ENCODE measurements around the gene GUCA2A. TPM values are rescaled to one million over a fixed set of nuclear protein-coding genes. Genes with fewer than 3 reads are reported as not detected.
A peak's percentile ranks its signal among the peaks of the same experiment; 100 is the strongest.

GUCA2A gene
- total RNA-seq, 1 experiment from 2014 or later: not detected

DNA sequence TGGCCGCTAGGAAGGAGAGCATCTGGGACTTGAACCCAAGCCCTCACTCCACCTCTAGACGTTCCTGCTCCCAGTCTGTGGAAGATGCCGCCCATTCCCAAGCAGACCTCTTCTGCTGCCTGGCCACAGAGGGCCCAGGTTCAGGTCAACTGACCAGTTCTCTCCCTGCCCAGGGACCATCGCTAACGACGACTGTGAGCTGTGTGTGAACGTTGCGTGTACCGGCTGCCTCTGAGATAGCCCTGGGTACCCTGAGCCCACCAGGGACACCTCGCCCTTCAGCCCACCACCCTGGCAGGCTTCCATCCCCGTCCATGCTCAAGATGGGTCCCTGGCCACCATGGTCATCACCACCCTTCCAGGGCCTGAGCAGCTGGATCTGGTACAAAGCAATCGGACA, 9.2 kb downstream of the GUCA2A start:
- DNase-seq (ENCODE audit: low read depth): no peak

- no peak for DNase-seq (ENCODE audit: low read depth)
Measured at GRCh38 chr1:42154685-42155084, 9.9 kb downstream of the GUCA2A start.

DNA sequence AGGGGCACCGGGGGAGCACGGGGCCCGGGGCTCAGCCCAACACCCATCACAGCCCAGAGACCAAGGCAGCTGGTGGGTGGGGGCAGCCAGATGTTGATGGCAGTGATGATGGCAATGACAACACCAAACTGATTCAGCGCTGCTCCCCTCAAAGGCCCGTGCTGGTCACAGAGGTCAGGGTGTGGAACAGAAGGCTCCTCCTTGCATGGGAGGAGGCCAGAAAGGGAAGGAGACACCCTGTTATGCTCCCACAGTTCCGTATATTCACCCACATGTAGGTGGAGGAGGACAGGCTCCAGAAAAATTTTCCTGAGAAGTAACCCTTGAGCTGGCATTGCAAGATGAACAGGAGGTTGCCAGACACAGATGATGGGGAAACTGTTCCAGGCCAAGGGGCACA, 10.9 kb downstream of the GUCA2A start:
- DNase-seq (ENCODE audit: low read depth): no peak

DNA sequence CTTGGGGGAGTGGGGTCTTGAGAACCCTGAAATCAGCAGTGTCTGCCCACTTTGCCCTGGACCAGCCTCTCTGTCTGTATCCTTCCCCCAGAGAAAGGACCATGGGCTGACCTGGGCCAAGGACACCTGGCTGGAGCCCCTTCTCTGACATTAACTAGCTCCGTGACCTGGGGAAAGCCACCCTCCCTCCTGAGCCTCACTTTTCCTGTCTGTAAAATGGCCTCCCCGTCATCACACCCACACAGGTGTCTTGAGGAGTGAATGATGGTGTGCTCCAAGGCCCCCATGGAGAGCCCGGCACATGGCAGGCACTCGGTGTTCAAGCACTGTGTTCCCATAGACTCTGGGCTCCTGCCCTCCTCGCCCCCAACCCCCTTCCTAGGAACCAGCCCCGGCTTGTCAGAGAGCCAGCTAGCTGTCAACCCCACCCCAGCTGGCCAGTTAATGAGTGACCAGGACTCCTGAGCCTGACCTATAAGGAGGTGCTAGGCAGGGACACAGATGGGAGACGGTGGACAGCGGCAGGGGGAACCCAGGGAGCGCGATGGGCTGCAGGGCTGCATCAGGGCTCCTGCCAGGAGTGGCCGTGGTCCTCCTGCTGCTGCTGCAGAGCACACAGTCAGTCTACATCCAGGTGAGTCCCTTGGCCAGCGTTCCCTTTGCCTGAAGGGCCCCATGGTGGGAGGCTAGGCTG, 11.5 kb downstream of the GUCA2A start, which contains the start of gene GUCA2B:
Gene GUCA2B (plus strand): TSS at position 504 of the 694 bp plus-strand sequence. CDS start 41 bp downstream, at position 545.
- DNase-seq (ENCODE audit: low read depth): no peak

GRCh38 chr1:42152119-42152518, 12.4 kb downstream of the GUCA2A start:
- DNase-seq (ENCODE audit: low read depth): no peak

- DNase-seq (ENCODE audit: low read depth): no peak
Measured at GRCh38 chr1:42150651-42151050, 13.9 kb downstream of the GUCA2A start.

GRCh38 chr1:42148166-42148565, 16.4 kb downstream of the GUCA2A start:
- DNase-seq (ENCODE audit: low read depth): no peak

- DNase-seq (ENCODE audit: low read depth): peak; percentile 36
Measured at GRCh38 chr1:42146626-42147320, 17.8 kb downstream of the GUCA2A start.

GRCh38 chr1:42145764-42146625, 18.6 kb downstream of the GUCA2A start:
- DNase-seq (ENCODE audit: low read depth): no peak

DNA sequence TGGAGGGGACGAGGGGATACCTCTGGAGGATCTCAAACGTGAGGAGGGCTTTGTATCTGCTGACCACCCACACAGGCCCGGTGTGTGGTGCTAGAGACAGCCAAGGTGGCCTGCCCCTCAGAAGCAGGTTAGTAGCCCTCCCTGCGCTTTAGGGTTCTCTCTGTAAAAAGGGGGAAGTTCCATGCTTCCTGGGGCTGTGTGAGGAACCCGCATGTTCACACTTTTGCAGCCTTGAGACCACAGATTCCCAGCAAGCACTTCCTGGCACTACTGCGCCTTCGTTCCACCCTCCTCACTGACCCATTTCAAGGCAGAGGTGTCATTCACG, 19.2 kb downstream of the GUCA2A start:
- no peak for DNase-seq (ENCODE audit: low read depth)

DNA sequence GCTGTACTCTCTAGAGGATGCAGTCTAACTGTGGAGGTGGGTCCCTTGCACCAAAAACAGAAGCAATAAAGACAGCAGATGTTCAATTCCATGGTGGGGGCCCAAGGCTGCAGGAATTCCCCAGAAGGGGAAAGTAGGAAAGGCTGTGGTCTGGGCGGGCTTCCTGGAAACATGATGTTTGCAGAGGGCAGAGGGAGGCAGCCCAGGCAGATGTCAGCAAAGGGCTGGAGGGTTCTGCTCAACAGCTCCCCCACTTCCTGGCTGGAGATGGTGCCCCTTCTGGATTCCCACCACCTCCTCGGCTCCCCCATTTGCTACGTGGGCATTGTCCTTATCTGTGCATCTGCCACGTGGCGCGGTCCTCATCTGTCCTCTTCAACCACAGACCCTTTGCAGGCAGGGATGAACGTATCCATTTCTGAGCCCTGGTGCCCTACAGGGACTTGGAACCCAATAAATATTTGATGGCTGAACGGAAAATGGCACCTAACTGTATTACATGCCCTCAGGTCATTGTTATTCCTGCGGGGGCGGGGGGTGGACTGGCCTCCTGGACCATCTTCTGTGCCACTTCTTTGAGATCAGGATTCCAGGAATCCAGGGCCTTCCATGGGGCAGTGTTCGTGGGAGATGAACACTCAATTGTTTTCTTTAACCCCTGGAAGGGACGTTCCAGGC, 19.7 kb downstream of the GUCA2A start:
- no peak for DNase-seq (ENCODE audit: low read depth)

DNA sequence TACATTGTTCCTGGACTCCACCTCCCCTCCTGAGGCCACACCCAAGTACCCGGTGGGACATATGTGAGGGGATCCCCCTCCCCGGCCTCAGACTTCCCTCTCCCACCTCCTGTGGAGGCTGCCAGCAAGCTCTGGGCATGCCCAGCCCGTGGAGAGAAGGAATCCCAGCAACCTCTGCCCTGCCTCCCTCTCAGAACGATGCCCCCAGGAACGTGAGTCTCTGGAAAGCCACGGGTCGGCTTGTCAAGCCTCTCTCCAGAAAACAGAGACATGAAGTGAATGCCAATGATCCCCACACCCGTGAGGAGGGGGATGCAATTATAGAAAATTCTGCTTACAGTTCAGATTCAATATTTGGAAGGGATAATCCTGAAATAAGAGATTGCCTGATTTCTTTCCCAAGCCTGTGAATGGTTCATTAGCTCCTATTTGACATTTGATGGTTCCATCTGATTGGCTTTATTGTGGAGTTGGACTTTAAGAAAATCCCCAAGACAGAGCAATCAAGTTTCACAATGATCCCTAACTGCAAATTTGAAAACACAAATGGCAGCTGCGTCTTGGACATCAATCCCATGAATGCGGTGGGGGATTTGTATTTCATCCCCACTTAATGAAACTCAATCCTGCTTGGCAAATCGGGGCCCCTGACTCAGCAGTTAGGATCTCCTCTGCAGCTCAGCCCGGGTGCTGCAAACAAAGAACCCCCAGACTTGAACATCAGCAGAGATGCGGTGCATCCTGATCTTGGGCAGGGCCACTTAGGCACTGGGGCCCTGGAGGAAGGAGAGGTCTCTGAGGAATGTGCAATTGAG, 20.4 kb downstream of the GUCA2A start:
- DNase-seq (ENCODE audit: low read depth): peak; percentile 41

- DNase-seq (ENCODE audit: low read depth): peak; percentile 33
Measured at GRCh38 chr1:42142894-42143675, 21.5 kb downstream of the GUCA2A start.

GRCh38 chr1:42141978-42142377, 22.6 kb downstream of the GUCA2A start:
- no peak for DNase-seq (ENCODE audit: low read depth)

GRCh38 chr1:42140191-42140590, 24.4 kb downstream of the GUCA2A start:
- DNase-seq (ENCODE audit: low read depth): no peak

GRCh38 chr1:42139444-42139843, 25.1 kb downstream of the GUCA2A start:
- no peak for DNase-seq (ENCODE audit: low read depth)

DNA sequence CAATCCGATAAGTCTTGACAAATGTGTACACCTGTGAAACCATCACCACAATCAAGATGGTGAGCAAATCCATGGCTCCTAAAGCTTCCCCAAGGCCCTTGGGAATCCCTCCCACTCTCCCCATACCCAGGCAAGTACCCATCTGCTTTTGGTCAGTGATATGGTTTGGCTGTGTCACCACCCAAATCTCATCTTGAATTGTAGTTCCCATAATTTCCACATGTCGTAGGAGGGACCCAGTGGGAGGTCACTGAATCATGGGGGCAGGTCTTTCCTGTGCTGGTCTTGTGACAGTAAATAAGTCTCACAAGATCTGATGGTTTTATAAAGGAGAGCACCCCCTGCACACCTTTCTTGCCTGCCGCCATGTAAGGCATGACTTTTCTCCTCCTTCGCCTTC, 26.0 kb downstream of the GUCA2A start:
- DNase-seq (ENCODE audit: low read depth): no peak

- DNase-seq (ENCODE audit: low read depth): no peak
Measured at GRCh38 chr1:42137766-42138165, 26.8 kb downstream of the GUCA2A start.

- DNase-seq (ENCODE audit: low read depth): no peak
Measured at GRCh38 chr1:42136466-42136865, 28.1 kb downstream of the GUCA2A start.

- DNase-seq (ENCODE audit: low read depth): no peak
Measured at GRCh38 chr1:42135426-42135825, 29.1 kb downstream of the GUCA2A start.

Measured in LHCN-M2 (cell line).